SW480 (cell line): ENCODE data around the gene WNT6.
"Not testable (repeated sequence)": the region's sequence is repeated elsewhere in the genome, so short reads cannot be mapped to it uniquely, and the experiment has no call there.

Experiments used
- DNase-seq: peaks from one replicate; pipeline ENCODE4 v3.0.0-alpha.2; 2016; ENCODE audit warnings: low spot score

WNT6 gene

GRCh38 chr2:218830526-218831306 lies 28.9 kb upstream of the WNT6 start:
- DNase-seq = no peak

GRCh38 chr2:218831378-218831990 lies 28.1 kb upstream of the WNT6 start, which contains the start of gene PRKAG3:
Gene PRKAG3, minus strand, starts transcription at chr2:218831803.
- DNase-seq = no peak

- DNase-seq = no peak
These were observed 27.5 kb upstream of the WNT6 start for GRCh38 chr2:218832081-218832480.

GRCh38 chr2:218832520-218832919 lies 27.1 kb upstream of the WNT6 start:
- peak; percentile 50 for DNase-seq

GRCh38 chr2:218833023-218833609 lies 26.5 kb upstream of the WNT6 start:
- no peak for DNase-seq

- no peak for DNase-seq
These were observed 24.9 kb upstream of the WNT6 start for GRCh38 chr2:218834685-218835084.

- DNase-seq = no peak
These were observed 22.1 kb upstream of the WNT6 start for GRCh38 chr2:218837495-218837894.

GRCh38 chr2:218839430-218839829 lies 20.2 kb upstream of the WNT6 start:
- no peak for DNase-seq

GRCh38 chr2:218839888-218840287 lies 19.7 kb upstream of the WNT6 start:
- no peak for DNase-seq

- not testable (repeated sequence) for DNase-seq
These were observed 15.3 kb upstream of the WNT6 start for GRCh38 chr2:218844334-218844733.

- not testable (repeated sequence) for DNase-seq
These were observed 12.6 kb upstream of the WNT6 start for GRCh38 chr2:218846963-218847362.

- DNase-seq = peak; percentile 55
These were observed 9.9 kb upstream of the WNT6 start for GRCh38 chr2:218849721-218850120.

GRCh38 chr2:218850796-218851195 lies 8.8 kb upstream of the WNT6 start:
- no peak for DNase-seq

GRCh38 chr2:218851286-218851685 lies 8.3 kb upstream of the WNT6 start:
- DNase-seq = no peak

GRCh38 chr2:218852911-218853667 lies 6.5 kb upstream of the WNT6 start:
- peak; percentile 68 for DNase-seq

GRCh38 chr2:218853766-218854165 lies 5.8 kb upstream of the WNT6 start:
- DNase-seq = peak; percentile 62

GRCh38 chr2:218854860-218855259 lies 4.7 kb upstream of the WNT6 start:
- no peak for DNase-seq

GRCh38 chr2:218855305-218856166 lies 4.1 kb upstream of the WNT6 start:
- DNase-seq = no peak

- peak; percentile 77 for DNase-seq
These were observed 3.3 kb upstream of the WNT6 start for GRCh38 chr2:218856167-218856895.

- DNase-seq = no peak
These were observed 2.7 kb upstream of the WNT6 start for GRCh38 chr2:218856896-218857243.
